ENCODE results near the gene OCA2. TPM values are rescaled to one million over a fixed set of nuclear protein-coding genes. Genes with fewer than 3 reads are reported as not detected.

Gene OCA2
- total RNA-seq, 6 donors from 2014 or later = 0.83 to 6.0 (median 2.0) TPM

DNA sequence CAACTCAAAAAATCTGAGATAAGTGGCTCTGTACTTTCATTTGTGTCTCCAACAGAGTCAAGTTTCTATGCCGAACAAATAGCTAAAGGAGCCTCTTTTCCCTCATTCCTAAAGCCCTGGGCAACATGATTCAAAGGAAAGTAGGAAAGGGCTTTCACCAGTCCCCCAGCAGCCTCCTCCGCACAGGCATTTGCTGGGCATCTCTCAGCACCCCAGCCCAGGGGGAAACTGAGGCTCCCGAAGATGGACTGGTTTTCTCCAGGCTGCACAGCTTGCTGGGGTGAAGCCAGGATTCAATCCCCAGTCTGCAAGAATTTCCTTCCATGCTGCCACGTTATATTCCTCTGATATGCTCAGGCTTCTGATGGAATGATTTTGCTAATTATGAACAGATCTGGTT is 163.8 kb downstream of the OCA2 start:
- TF ChIP-seq, protein P1, sequence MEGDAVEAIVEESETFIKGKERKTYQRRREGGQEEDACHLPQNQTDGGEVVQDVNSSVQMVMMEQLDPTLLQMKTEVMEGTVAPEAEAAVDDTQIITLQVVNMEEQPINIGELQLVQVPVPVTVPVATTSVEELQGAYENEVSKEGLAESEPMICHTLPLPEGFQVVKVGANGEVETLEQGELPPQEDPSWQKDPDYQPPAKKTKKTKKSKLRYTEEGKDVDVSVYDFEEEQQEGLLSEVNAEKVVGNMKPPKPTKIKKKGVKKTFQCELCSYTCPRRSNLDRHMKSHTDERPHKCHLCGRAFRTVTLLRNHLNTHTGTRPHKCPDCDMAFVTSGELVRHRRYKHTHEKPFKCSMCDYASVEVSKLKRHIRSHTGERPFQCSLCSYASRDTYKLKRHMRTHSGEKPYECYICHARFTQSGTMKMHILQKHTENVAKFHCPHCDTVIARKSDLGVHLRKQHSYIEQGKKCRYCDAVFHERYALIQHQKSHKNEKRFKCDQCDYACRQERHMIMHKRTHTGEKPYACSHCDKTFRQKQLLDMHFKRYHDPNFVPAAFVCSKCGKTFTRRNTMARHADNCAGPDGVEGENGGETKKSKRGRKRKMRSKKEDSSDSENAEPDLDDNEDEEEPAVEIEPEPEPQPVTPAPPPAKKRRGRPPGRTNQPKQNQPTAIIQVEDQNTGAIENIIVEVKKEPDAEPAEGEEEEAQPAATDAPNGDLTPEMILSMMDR (IDR thresholded peaks at IDR 0.05) = no peak
- TF ChIP-seq EP300 (IDR thresholded peaks at IDR 0.05) (no peak), POLR2AphosphoS5 (IDR thresholded peaks at IDR 0.05) (no peak), POLR2A (IDR thresholded peaks at IDR 0.05) (no peak)
- WGBS, 2 donors = 63 to 78% methylated on average over 4 of the region's 4 CpGs
- ATAC-seq (ENCODE audit: low FRiP score in 2 of 2) (no peak), DNase-seq (no peak)
- Histone ChIP-seq H3K27ac (no peak overlapping the region), H3K36me3 (no peaks in the 10 kb centered on the region), H3K4me1 (no peaks in the 10 kb centered on the region), H3K27me3 (no peaks in the 10 kb centered on the region), H3K4me3 (no peak overlapping the region), H3K9me3 (peaks cover 4 to 15% (median 8%) of the 10 kb centered on the region in 4 donors)

DNA sequence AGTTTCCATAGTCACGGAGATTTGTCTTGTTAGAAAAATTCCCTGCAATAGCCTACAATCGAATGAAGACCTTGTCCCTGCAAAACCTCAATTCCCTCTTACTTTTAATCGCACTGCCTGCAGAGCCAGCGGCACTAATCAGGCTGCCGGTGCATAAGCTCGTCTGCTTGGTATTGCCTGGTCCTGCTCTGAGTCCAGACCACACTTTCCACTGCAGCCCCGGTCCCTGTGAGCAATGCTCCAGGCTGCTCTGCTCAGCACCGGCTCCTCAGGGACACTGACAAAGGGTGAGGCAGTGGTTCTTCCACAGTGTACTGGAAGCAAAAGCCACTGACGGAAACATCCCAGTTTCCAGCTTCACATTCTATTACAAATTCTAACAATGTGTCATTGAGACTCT is 164.3 kb downstream of the OCA2 start:
- TF ChIP-seq, protein P1 (IDR thresholded peaks at IDR 0.05) = no peak
- no peak for TF ChIP-seq POLR2AphosphoS5 (IDR thresholded peaks at IDR 0.05)
- no peak for TF ChIP-seq EP300 (IDR thresholded peaks at IDR 0.05)
- no peak for TF ChIP-seq POLR2A (IDR thresholded peaks at IDR 0.05)
- no peak for ATAC-seq (ENCODE audit: low FRiP score in 2 of 2)
- Histone ChIP-seq H3K9me3 (peaks cover 4 to 15% (median 8%) of the 10 kb centered on the region in 4 donors), H3K27ac (no peak overlapping the region), H3K4me3 (no peak overlapping the region), H3K27me3 (no peaks in the 10 kb centered on the region), H3K36me3 (no peaks in the 10 kb centered on the region), H3K4me1 (no peaks in the 10 kb centered on the region)
- DNase-seq = peak in 1 of 2 donors; percentile 7
- WGBS, 2 donors = 67 to 74% methylated on average over 9 of the region's 9 CpGs

DNA sequence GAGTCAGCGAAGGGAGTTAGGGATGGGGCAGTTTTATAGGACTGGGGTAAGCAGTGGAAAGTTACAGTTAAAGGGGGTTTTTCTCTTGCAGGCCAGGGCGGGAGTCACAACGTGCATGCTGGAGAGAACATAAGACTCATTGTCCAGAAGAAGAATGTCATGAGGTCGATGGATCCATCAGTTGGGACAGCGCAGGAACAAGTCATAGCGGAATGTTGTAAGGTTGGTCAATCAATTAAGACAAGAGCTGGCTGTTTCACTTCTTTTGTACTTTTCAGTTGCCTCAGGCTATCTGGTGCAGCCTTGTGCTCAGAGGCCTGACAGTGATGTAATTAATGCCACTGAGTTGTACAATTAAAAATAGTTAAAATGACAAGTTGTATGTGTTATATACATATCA is 165.6 kb downstream of the OCA2 start:
- TF ChIP-seq EP300 (IDR thresholded peaks at IDR 0.05) (no peak), POLR2AphosphoS5 (IDR thresholded peaks at IDR 0.05) (no peak), POLR2A (IDR thresholded peaks at IDR 0.05) (no peak)
- TF ChIP-seq, protein P1 (IDR thresholded peaks at IDR 0.05) = no peak
- Histone ChIP-seq H3K9me3 (peaks cover 4 to 15% (median 8%) of the 10 kb centered on the region in 4 donors), H3K27ac (no peak overlapping the region), H3K4me3 (no peak overlapping the region), H3K36me3 (no peaks in the 10 kb centered on the region), H3K4me1 (no peaks in the 10 kb centered on the region), H3K27me3 (no peaks in the 10 kb centered on the region)
- no peak for ATAC-seq (ENCODE audit: low FRiP score in 2 of 2)
- DNase-seq = no peak
- 89% methylated on average over 6 of the region's 6 CpGs for WGBS, 2 donors

DNA sequence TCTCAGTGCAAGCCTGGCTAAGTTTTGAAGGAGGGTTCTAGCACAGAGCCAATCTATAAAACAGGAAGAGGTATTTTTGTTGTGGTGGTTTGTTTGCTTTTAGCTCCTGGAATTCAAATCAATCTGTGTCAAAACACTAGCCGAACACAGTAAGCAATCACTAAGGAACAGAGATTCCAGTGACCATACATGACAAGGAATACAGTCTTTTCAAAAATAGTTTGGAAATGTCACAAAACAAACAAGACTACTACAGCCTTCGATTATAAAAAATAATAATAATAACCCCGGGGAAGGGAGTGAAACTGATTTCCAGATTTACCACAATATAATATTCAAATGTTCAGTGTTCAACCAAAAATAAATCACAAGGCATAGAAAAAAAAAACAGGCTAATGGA is 166.5 kb downstream of the OCA2 start:
- Histone ChIP-seq H3K27me3 (no peaks in the 10 kb centered on the region), H3K9me3 (peaks cover 4 to 15% (median 8%) of the 10 kb centered on the region in 4 donors), H3K27ac (no peak overlapping the region), H3K4me1 (no peaks in the 10 kb centered on the region), H3K4me3 (no peak overlapping the region), H3K36me3 (no peaks in the 10 kb centered on the region)
- DNase-seq = no peak
- TF ChIP-seq EP300 (IDR thresholded peaks at IDR 0.05) (no peak), POLR2A (IDR thresholded peaks at IDR 0.05) (no peak), POLR2AphosphoS5 (IDR thresholded peaks at IDR 0.05) (no peak)
- TF ChIP-seq, protein P1 (IDR thresholded peaks at IDR 0.05) = no peak
- ATAC-seq (ENCODE audit: low FRiP score in 2 of 2) = no peak
- WGBS, 2 donors = 84 to 89% methylated on average over 3 of the region's 3 CpGs

DNA sequence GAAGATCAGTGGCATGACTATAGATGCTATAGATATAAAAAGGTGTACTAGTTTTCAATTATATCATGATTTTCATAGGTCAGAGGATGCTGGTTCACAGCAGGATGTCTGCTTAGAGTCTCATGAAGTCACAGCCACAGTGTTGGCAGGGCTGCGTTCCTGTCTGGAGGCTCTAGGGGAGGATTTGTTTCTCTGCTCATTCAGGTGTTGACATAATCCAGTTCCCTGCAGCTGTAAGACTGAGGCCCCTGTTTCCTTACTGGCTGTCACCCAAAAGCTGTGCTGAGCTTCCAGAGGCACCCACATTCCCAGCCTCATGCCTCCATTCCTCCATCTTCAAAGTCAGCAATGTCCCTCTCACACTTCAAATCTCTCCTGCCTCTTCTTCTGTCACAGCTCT is 170.7 kb downstream of the OCA2 start:
- Histone ChIP-seq H3K27ac (no peak overlapping the region), H3K27me3 (no peaks in the 10 kb centered on the region), H3K36me3 (no peaks in the 10 kb centered on the region), H3K9me3 (peaks cover 4 to 13% (median 8%) of the 10 kb centered on the region in 4 donors), H3K4me3 (no peak overlapping the region), H3K4me1 (no peaks in the 10 kb centered on the region)
- TF ChIP-seq EP300 (IDR thresholded peaks at IDR 0.05) (no peak), POLR2AphosphoS5 (IDR thresholded peaks at IDR 0.05) (no peak), POLR2A (IDR thresholded peaks at IDR 0.05) (no peak)
- TF ChIP-seq, protein P1 (IDR thresholded peaks at IDR 0.05) = no peak
- WGBS, 2 donors = 44 to 50% methylated on average over 1 of the region's 1 CpG
- ATAC-seq (ENCODE audit: low FRiP score in 2 of 2) = no peak
- DNase-seq = no peak
